ENCODE data around the gene MAGEA10. TPM values are rescaled to one million over a fixed set of nuclear protein-coding genes. Genes with fewer than 3 reads are reported as not detected.

MAGEA10 gene
- total and polyA plus RNA-seq, 12 donors: not detected

DNA sequence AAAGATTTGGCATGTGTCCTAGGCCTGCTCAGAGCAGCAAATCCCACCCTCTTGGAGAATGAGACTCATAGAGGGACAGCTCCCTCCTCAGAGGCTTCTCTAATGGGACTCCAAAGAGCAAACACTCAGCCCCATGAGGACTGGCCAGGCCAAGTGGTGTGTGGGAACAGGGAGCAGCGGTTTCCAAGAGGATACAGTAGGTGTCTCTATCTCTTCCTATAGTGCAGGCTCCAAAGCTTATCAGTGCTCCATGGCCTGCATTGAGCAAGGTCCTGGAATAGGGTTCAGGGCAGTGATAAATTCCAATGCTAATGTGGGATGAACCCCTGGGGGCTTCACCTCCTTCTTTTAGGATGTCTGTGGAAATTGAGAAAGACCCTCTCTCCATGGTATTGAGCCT, 15.7 kb upstream of the MAGEA10 start:
- no peak overlapping the region for H3K27ac ChIP-seq
- WGBS, 4 donors: 47 to 88% (median 50%) methylated on average over 1 of the region's 1 CpG; no CpG with 5 or more reads in 1 of the 4 donors
- no peaks in the 10 kb centered on the region for H3K36me3 ChIP-seq (replicated peaks in 1 of 2)
- no peak overlapping the region for H3K4me3 ChIP-seq
- no peaks in the 10 kb centered on the region for H3K4me1 ChIP-seq (replicated peaks in 1 of 2)
- intact Hi-C loops (cut with DNase I): no loop called here
- H3K9me3 ChIP-seq (replicated peaks in 1 of 3): no peaks in the 10 kb centered on the region
- TF ChIP-seq, protein P1, sequence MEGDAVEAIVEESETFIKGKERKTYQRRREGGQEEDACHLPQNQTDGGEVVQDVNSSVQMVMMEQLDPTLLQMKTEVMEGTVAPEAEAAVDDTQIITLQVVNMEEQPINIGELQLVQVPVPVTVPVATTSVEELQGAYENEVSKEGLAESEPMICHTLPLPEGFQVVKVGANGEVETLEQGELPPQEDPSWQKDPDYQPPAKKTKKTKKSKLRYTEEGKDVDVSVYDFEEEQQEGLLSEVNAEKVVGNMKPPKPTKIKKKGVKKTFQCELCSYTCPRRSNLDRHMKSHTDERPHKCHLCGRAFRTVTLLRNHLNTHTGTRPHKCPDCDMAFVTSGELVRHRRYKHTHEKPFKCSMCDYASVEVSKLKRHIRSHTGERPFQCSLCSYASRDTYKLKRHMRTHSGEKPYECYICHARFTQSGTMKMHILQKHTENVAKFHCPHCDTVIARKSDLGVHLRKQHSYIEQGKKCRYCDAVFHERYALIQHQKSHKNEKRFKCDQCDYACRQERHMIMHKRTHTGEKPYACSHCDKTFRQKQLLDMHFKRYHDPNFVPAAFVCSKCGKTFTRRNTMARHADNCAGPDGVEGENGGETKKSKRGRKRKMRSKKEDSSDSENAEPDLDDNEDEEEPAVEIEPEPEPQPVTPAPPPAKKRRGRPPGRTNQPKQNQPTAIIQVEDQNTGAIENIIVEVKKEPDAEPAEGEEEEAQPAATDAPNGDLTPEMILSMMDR (IDR thresholded peaks at IDR 0.05): no peak
- no peak for TF ChIP-seq POLR2A (IDR thresholded peaks at IDR 0.05)
- peaks cover 4% of the 10 kb centered on the region for H3K27me3 ChIP-seq
- no peak for DNase-seq

DNA sequence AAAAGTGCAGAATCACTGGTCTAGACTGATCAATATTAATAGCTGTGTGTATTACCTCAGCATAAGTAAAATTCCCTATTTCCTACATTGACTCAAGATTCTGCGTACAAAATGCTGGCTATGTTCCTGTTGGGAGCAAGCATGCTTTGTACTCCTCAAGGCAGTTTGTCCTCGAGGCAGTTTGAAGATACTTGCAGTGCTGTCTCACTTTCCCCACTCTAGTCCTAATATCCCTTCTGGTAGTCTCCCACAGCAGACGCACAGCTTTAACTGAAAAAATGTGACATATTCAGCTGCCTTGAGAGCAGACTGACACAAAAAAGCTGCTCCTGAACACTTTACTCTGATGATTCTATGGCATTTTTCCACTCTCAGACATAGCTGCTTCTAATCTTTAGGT, 12.9 kb upstream of the MAGEA10 start:
- WGBS, 4 donors: 65 to 77% (median 74%) methylated on average over 3 of the region's 3 CpGs
- H3K4me3 ChIP-seq: no peak overlapping the region
- no peaks in the 10 kb centered on the region for H3K4me1 ChIP-seq (replicated peaks in 1 of 2)
- H3K9me3 ChIP-seq (replicated peaks in 1 of 3): no peaks in the 10 kb centered on the region
- H3K27me3 ChIP-seq: peaks cover 4% of the 10 kb centered on the region
- no peak overlapping the region for H3K27ac ChIP-seq
- no peaks in the 10 kb centered on the region for H3K36me3 ChIP-seq (replicated peaks in 1 of 2)
- no peak for DNase-seq
- TF ChIP-seq, protein P1 (IDR thresholded peaks at IDR 0.05): no peak
- TF ChIP-seq POLR2A (IDR thresholded peaks at IDR 0.05): no peak
- intact Hi-C loops (cut with DNase I): no loop called here

DNA sequence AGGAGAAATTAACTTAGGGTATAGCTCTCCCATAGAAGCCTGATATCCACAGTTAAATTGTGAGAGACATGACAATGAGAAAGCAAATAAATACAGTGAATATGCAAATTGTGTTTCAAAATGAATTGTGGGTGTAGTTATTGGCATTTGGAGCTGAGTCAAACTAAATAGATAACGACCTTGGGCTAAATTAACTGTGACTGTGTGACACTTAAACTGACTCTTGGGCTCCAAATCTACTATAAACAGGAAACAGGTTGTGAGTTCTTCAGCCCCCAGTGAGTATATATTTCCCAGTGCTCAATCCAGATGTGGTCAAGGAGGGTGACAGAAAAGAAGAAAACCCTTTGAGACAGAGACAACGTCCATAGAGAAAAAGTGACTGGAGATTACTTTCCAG, 11.3 kb upstream of the MAGEA10 start:
- Histone ChIP-seq H3K27me3 (peaks cover 4% of the 10 kb centered on the region), H3K27ac (no peak overlapping the region), H3K36me3 (replicated peaks in 1 of 2) (no peaks in the 10 kb centered on the region), H3K9me3 (replicated peaks in 1 of 3) (no peaks in the 10 kb centered on the region), H3K4me1 (replicated peaks in 1 of 2) (no peaks in the 10 kb centered on the region), H3K4me3 (no peak overlapping the region)
- TF ChIP-seq, protein P1 (IDR thresholded peaks at IDR 0.05): no peak
- no peak for DNase-seq
- intact Hi-C loops (cut with DNase I): no loop called here
- 13 to 24% (median 22%) methylated on average over 2 of the region's 2 CpGs for WGBS, 4 donors

DNA sequence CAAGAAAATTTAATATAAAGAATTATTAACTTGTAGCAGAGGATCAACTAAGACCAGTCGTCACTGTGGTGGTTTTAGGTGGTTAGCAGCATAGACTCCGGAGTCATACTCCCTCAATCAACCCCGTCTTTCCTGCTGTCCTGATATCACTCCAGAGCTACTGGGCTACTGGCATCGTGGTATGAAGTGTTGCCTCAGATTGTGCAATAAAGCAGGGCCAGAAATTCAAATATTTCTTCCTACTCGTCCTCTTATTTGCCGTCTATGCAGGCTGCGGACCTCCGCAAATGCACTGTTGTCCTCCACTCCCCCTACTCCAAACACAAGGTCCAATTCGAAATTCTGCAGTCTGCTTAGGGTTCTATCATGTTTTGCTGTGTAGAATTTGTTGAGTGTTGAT, 1.2 kb upstream of the MAGEA10 start:
- Histone ChIP-seq H3K27me3 (no peaks in the 10 kb centered on the region), H3K27ac (no peak overlapping the region), H3K36me3 (replicated peaks in 1 of 2) (no peaks in the 10 kb centered on the region), H3K9me3 (replicated peaks in 1 of 3) (no peaks in the 10 kb centered on the region), H3K4me1 (replicated peaks in 1 of 2) (no peaks in the 10 kb centered on the region), H3K4me3 (no peak overlapping the region)
- 64 to 77% (median 70%) methylated on average over 9 of the region's 9 CpGs for WGBS, 4 donors
- no peak for TF ChIP-seq POLR2A (IDR thresholded peaks at IDR 0.05)
- TF ChIP-seq, protein P1 (IDR thresholded peaks at IDR 0.05): no peak
- no peak for DNase-seq
- intact Hi-C loops (cut with DNase I): no loop called here

Measured in adrenal gland (tissue), 12 donors.